ENCODE data around the gene TCEAL9.

Gene TCEAL9

GRCh38 chrX:103376118-103376978 lies 20.0 kb downstream of the TCEAL9 start, which contains the start of gene BEX3 (continued):
- no peak for TF ChIP-seq ZNF148 (tag by site-specific recombination; IDR thresholded peaks at IDR 0.05; ENCODE audit: borderline replicate concordance)
- no peak for TF ChIP-seq ZNF18 (tag by site-specific recombination; IDR thresholded peaks at IDR 0.05)
- TF ChIP-seq CTCF (tag by site-specific recombination; IDR thresholded peaks at IDR 0.05) = peak; percentile 32; the same call in 1 of the 2 replicates
- TF ChIP-seq ZNF16 (tag by site-specific recombination; IDR thresholded peaks at IDR 0.05; ENCODE audit: low read depth) = no peak
- no peak for TF ChIP-seq TSHZ1 (tag by site-specific recombination; IDR thresholded peaks at IDR 0.05; ENCODE audit: borderline replicate concordance)
- TF ChIP-seq PATZ1 (tag by site-specific recombination; IDR thresholded peaks at IDR 0.05) = peak; percentile 99
- no peak for TF ChIP-seq ZNF132 (tag by site-specific recombination; IDR thresholded peaks at IDR 0.05; ENCODE audit: borderline replicate concordance)
- peak; percentile 96 for TF ChIP-seq ZNF398 (tag by site-specific recombination; IDR thresholded peaks at IDR 0.05)
- TF ChIP-seq ZBTB10 (tag by site-specific recombination; IDR thresholded peaks at IDR 0.05) = peak; percentile 87
- TF ChIP-seq ZNF555 (tag by site-specific recombination; conservative IDR thresholded peaks at IDR 0.05) = no peak
- 0 out of 2 replicates have a peak, but pooled peaks have one; percentile 7 for TF ChIP-seq ZBTB44 (tag by site-specific recombination; IDR thresholded peaks at IDR 0.05)
- TF ChIP-seq PRDM10 (tag by site-specific recombination; IDR thresholded peaks at IDR 0.05) = peak; percentile 77
